IMR-90 (cell line): ENCODE data around the gene NBEA. TPM values are rescaled to one million over a fixed set of nuclear protein-coding genes. Genes with fewer than 3 reads are reported as not detected.

Experiments
- ATAC-seq: fragments of 200-7000 bp; cut with Tn5 transposase; 2 replicates; pipeline ENCODE4 v1.9.1; 2020; ENCODE audit warnings: low read depth, mild to moderate bottlenecking, moderate library complexity
- BruUV-seq: library from RNA; stranded (reverse); fragments of 400-500 nt; replicated peaks from 2 replicates; lab custom pipeline; 2021; lab: Mats Ljungman, UMichigan
- CTCF ChIA-PET: fragments of 300-600 bp; formaldehyde crosslinking; extraction: SDS; loops from one replicate; lab custom pipeline; 2021; ENCODE audit warnings: antibody characterized with exemption; lab: Yijun Ruan, JAX
- POLR2A ChIA-PET: fragments of 300-600 bp; sonication (Branson Sonifier 250); formaldehyde crosslinking; loops from one replicate; lab custom pipeline; 2022; ENCODE audit warnings: antibody characterized with exemption; ENCODE audit not compliant: unreplicated experiment; lab: Charles Lee
- DNase-seq: peaks from one replicate; pipeline ENCODE4 v3.0.0; 2013
- H2AFZ ChIP-seq: replicated peaks from 2 replicates; pipeline ENCODE3; 2013; ENCODE audit warnings: low read length, mild to moderate bottlenecking; ENCODE audit not compliant: poor library complexity
- H2AK5ac ChIP-seq: 2 replicates; pipeline ENCODE4 v1.6.1; 2013; ENCODE audit warnings: low read depth, low read length, inconsistent platforms
- H2AK9ac ChIP-seq: replicated peaks from 2 replicates; pipeline ENCODE3; 2013; ENCODE audit warnings: mild to moderate bottlenecking, low read depth, low read length, moderate library complexity; ENCODE audit not compliant: poor library complexity
- H2BK120ac ChIP-seq: 2 replicates; pipeline ENCODE4 v1.6.1; 2013; ENCODE audit warnings: low read depth, low read length, inconsistent platforms
- H2BK15ac ChIP-seq: 3 replicates; pipeline ENCODE4 v1.6.1; 2013; ENCODE audit warnings: low read depth, low read length, inconsistent platforms
- H2BK20ac ChIP-seq: 2 replicates; pipeline ENCODE4 v1.6.1; 2013; ENCODE audit warnings: low read depth, mild to moderate bottlenecking, inconsistent platforms, low read length, moderate library complexity
- H2BK5ac ChIP-seq: 2 replicates; pipeline ENCODE4 v1.6.1; 2013; ENCODE audit warnings: mild to moderate bottlenecking, low read depth, low read length, inconsistent platforms; ENCODE audit not compliant: poor library complexity, severe bottlenecking
- H3K14ac ChIP-seq: replicated peaks from 2 replicates; pipeline ENCODE4 v1.6.1; 2013; ENCODE audit warnings: low read depth, low read length, inconsistent platforms
- H3K18ac ChIP-seq: 2 replicates; pipeline ENCODE4 v1.6.1; 2013; ENCODE audit warnings: low read depth, low read length, control low read depth
- H3K23ac ChIP-seq: 2 replicates; pipeline ENCODE4 v1.6.1; 2013; ENCODE audit warnings: low read depth, low read length, inconsistent platforms
- H3K27ac ChIP-seq: 2 replicates; pipeline ENCODE4 v1.5.1; 2013; ENCODE audit warnings: mild to moderate bottlenecking, control low read depth, low read length; ENCODE audit not compliant: insufficient read depth
- H3K27me3 ChIP-seq: 2 replicates; pipeline ENCODE4 v1.6.1; 2013; ENCODE audit warnings: low read length; ENCODE audit not compliant: control insufficient read depth, insufficient read depth
- H3K36me3 ChIP-seq: 2 replicates; pipeline ENCODE4 v1.6.1; 2013; ENCODE audit warnings: low read length, mixed read lengths; ENCODE audit not compliant: control insufficient read depth, insufficient read depth
- H3K4ac ChIP-seq: 2 replicates; pipeline ENCODE4 v1.6.1; 2013; ENCODE audit warnings: low read depth, low read length, inconsistent platforms
- H3K4me1 ChIP-seq: 2 replicates; pipeline ENCODE4 v1.6.1; 2013; ENCODE audit warnings: low read length, mixed read lengths; ENCODE audit not compliant: control insufficient read depth, insufficient read depth
- H3K4me2 ChIP-seq: 2 replicates; pipeline ENCODE4 v1.6.1; 2013; ENCODE audit warnings: low read depth, mild to moderate bottlenecking, control low read depth, low read length, moderate library complexity
- H3K4me3 ChIP-seq: 2 replicates; pipeline ENCODE4 v1.5.1; 2013; ENCODE audit warnings: low read depth, mild to moderate bottlenecking, control low read depth, low read length, moderate library complexity; ENCODE audit not compliant: insufficient read depth
- H3K56ac ChIP-seq: 2 replicates; pipeline ENCODE4 v1.6.1; 2013; ENCODE audit warnings: low read length, inconsistent platforms; ENCODE audit not compliant: insufficient read depth; ENCODE audit errors: extremely low read depth
- H3K79me1 ChIP-seq, 2 experiments: 2 replicates each; pipeline ENCODE4 v1.6.1; 2013; ENCODE audit warnings: low read length in 2 of 2, inconsistent platforms in 1 of 2, low read depth in 1 of 2
- H3K9ac ChIP-seq: 2 replicates; pipeline ENCODE4 v1.6.1; 2013; ENCODE audit warnings: low read depth, low read length, control low read depth
- H3K9me1 ChIP-seq: 2 replicates; pipeline ENCODE4 v1.6.1; 2013; ENCODE audit warnings: low read length, inconsistent platforms; ENCODE audit not compliant: insufficient read depth
- H3K9me3 ChIP-seq: 2 replicates; pipeline ENCODE4 v1.6.1; 2013; ENCODE audit warnings: low read length; ENCODE audit not compliant: control insufficient read depth, insufficient read depth
- H4K20me1 ChIP-seq: 2 replicates; pipeline ENCODE4 v1.6.1; 2013; ENCODE audit warnings: low read length, inconsistent platforms; ENCODE audit not compliant: insufficient read depth
- H4K5ac ChIP-seq: 2 replicates; pipeline ENCODE4 v1.6.1; 2013; ENCODE audit warnings: mild to moderate bottlenecking, low read depth, low read length, control low read depth
- H4K8ac ChIP-seq, 2 experiments: 2 replicates each; pipeline ENCODE4 v1.6.1; 2013; ENCODE audit warnings: low read depth in 2 of 2, low read length in 2 of 2, control low read depth in 1 of 2, inconsistent platforms in 1 of 2
- H4K91ac ChIP-seq: 2 replicates; pipeline ENCODE4 v1.6.1; 2013; ENCODE audit warnings: low read depth, low read length, inconsistent platforms; ENCODE audit not compliant: insufficient read depth
- BHLHE40 ChIP-seq: fragments of 150-350 bp; IDR thresholded peaks from 2 replicates; pipeline ENCODE4 v1.6.1; 2016; ENCODE audit warnings: mild to moderate bottlenecking, low read depth, low read length
- CEBPB ChIP-seq: IDR thresholded peaks from 2 replicates; pipeline ENCODE4 v1.6.1; 2012; ENCODE audit warnings: low read depth, low read length, improper control_type of control experiment
- CHD1 ChIP-seq: IDR thresholded peaks from 2 replicates; pipeline ENCODE4 v1.6.1; 2012; ENCODE audit warnings: low read depth, low read length, improper control_type of control experiment
- FOS ChIP-seq: fragments of 150-350 bp; IDR thresholded peaks from 2 replicates; pipeline ENCODE4 v1.6.1; 2016; ENCODE audit warnings: low read depth, low read length
- MAFK ChIP-seq: IDR thresholded peaks from 2 replicates; pipeline ENCODE4 v1.6.1; 2012; ENCODE audit warnings: low read depth, low read length, improper control_type of control experiment
- MAZ ChIP-seq: IDR thresholded peaks from 2 replicates; pipeline ENCODE4 v1.6.1; 2012; ENCODE audit warnings: low read depth, mild to moderate bottlenecking, low read length, improper control_type of control experiment, moderate library complexity, borderline replicate concordance
- MXI1 ChIP-seq: IDR thresholded peaks from 2 replicates; pipeline ENCODE4 v1.6.1; 2012; ENCODE audit warnings: low read depth, mild to moderate bottlenecking, low read length, moderate library complexity, borderline replicate concordance
- NFE2L2 ChIP-seq: fragments of 150-350 bp; IDR thresholded peaks from 2 replicates; pipeline ENCODE4 v1.6.1; 2016; ENCODE audit warnings: low read depth, mild to moderate bottlenecking, low read length
- POLR2A ChIP-seq: IDR thresholded peaks from 2 replicates; pipeline ENCODE4 v1.6.1; 2012; ENCODE audit warnings: mild to moderate bottlenecking, low read depth, low read length
- RAD21 ChIP-seq: IDR thresholded peaks from 2 replicates; pipeline ENCODE4 v1.6.1; 2012; ENCODE audit warnings: low read length, improper control_type of control experiment
- RCOR1 ChIP-seq: IDR thresholded peaks from 2 replicates; pipeline ENCODE4 v1.6.1; 2012; ENCODE audit warnings: mild to moderate bottlenecking, low read length, improper control_type of control experiment; ENCODE audit not compliant: insufficient replicate concordance
- RFX5 ChIP-seq: IDR thresholded peaks from 2 replicates; pipeline ENCODE4 v1.8.0; 2012; ENCODE audit warnings: low read depth, mild to moderate bottlenecking, low read length, moderate library complexity
- SMC3 ChIP-seq: fragments of 150-350 bp; IDR thresholded peaks from 2 replicates; pipeline ENCODE4 v1.6.1; 2016; ENCODE audit warnings: low read depth, mild to moderate bottlenecking, antibody characterized with exemption, low read length, moderate library complexity
- WGBS, 2 experiments: methylation state at CpG; one replicate each; pipeline versions ENCODE4 v1.1.5 to v1.1.7; 2013; ENCODE audit warnings: missing lambda C conversion rate in 2 of 2; ENCODE audit not compliant: insufficient read length in 1 of 2; ENCODE audit errors: extremely low coverage in 2 of 2; 5-methylcytosine and 5-hydroxymethylcytosine counted together
- dilution Hi-C: fragments of 300-500 bp; cut with HindIII; formaldehyde crosslinking; loops from one replicate; pipeline ENCODE4 v1.14.3; 2018; ENCODE audit warnings: low sequenced_read_pairs; ENCODE audit not compliant: unreplicated experiment
- in situ Hi-C: fragments of 300-500 bp; cut with MboI; formaldehyde crosslinking; loops from 3 replicates; pipeline ENCODE4 v1.14.3; 2019; ENCODE audit warnings: low sequenced_read_pairs, inconsistent platforms, mixed read lengths
- intact Hi-C: fragments of 100-400 bp; cut with micrococcal nuclease; formaldehyde crosslinking; loops from 2 replicates; pipeline ENCODE4 v1.10.0; 2022
- polyA plus RNA-seq, 3 experiments: library from polyadenylated mRNA; depleted of rRNA; stranded (reverse); fragments of >200 nt; gene quantifications; 2 replicates each; pipeline ENCODE4 v1.2.3, GENCODE V29; 2012; ENCODE audit warnings: low replicate concordance in 1 of 3
- total RNA-seq: library from RNA; depleted of rRNA; stranded (reverse); fragments of >200 nt; gene quantifications from 2 replicates; pipeline ENCODE4 v1.2.3, GENCODE V29; 2012
- TF ChIP-seq, protein P1 (sequence below): fragments of 150-350 bp; IDR thresholded peaks from 2 replicates; pipeline ENCODE4 v1.6.1; 2017; ENCODE audit warnings: mild to moderate bottlenecking, antibody characterized with exemption, low read length, low read depth
- TF ChIP-seq, protein P2 (sequence below): conservative IDR thresholded peaks from 2 replicates; pipeline ENCODE4 v1.5.1; 2012; ENCODE audit warnings: mild to moderate bottlenecking, low read depth, low read length, improper control_type of control experiment
- TF ChIP-seq, protein P3 (sequence below): fragments of 150-350 bp; IDR thresholded peaks from 2 replicates; pipeline ENCODE4 v1.6.1; 2016; ENCODE audit warnings: low read depth, mild to moderate bottlenecking, low read length, moderate library complexity, borderline replicate concordance

Gene NBEA
- total and polyA plus RNA-seq, 2 of the 4 experiments (the other 2 are of a cell fraction): 0.82 to 2.2 TPM

DNA sequence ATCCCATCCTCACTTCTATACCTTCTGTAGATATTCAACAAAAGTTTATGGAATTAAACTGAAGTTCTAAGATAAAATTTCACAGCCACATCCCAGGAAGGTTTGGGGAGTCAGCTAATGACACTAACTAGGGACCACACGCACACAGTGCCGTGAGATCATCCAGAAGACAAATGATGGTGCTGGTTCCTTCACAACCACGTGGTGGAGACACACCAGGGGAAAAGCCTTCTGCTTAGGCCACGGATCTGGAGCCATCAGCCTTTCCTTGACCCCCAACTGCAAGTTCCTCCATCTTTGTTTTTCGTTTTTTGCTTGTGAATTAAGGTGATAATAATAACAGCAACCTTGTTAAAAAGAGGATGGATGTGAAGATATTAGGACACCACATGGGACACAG, 776.0 kb downstream of the NBEA start:
- no peak overlapping the region for H3K4me3 ChIP-seq
- no peak overlapping the region for H2BK15ac ChIP-seq
- POLR2A ChIA-PET: no interaction called here
- no peak overlapping the region for H3K23ac ChIP-seq
- H4K20me1 ChIP-seq: no peaks in the 10 kb centered on the region
- H3K18ac ChIP-seq: no peak overlapping the region
- H4K91ac ChIP-seq: no peak overlapping the region
- no peak overlapping the region for H3K27ac ChIP-seq
- WGBS, 2 experiments: no CpG with 5 or more reads among the region's 5 CpGs
- no peak overlapping the region for H2BK20ac ChIP-seq
- H2AK5ac ChIP-seq: 0 out of 2 replicates have a peak overlapping the region, but pooled peaks have one; percentile 6
- H3K4me2 ChIP-seq: no peak overlapping the region
- in situ Hi-C loops: no loop called here
- H3K4ac ChIP-seq: 0 out of 2 replicates have a peak overlapping the region, but pooled peaks have one; percentile 15
- no peak overlapping the region for H2AK9ac ChIP-seq
- CTCF ChIA-PET: no interaction called here
- H3K9me1 ChIP-seq: no peaks in the 10 kb centered on the region
- DNase-seq: no peak
- no peaks in the 10 kb centered on the region for H3K9me3 ChIP-seq
- no peaks in the 10 kb centered on the region for H3K36me3 ChIP-seq
- peaks cover 16% of the 10 kb centered on the region for H3K4me1 ChIP-seq
- dilution Hi-C loops: no loop called here
- no peak overlapping the region for H3K14ac ChIP-seq
- H3K56ac ChIP-seq: no peak overlapping the region
- no peaks in the 10 kb centered on the region for H3K27me3 ChIP-seq
- H3K9ac ChIP-seq: no peak overlapping the region
- H4K5ac ChIP-seq: no peak overlapping the region
- no peak overlapping the region for H2AFZ ChIP-seq
- intact Hi-C loops: no loop called here
- no peak for ATAC-seq
- no peak overlapping the region for H4K8ac ChIP-seq
- TF ChIP-seq FOS: no peak
- TF ChIP-seq RFX5: no peak
- TF ChIP-seq MAZ: no peak
- TF ChIP-seq RCOR1: no peak
- TF ChIP-seq NFE2L2: no peak
- TF ChIP-seq, protein P1, sequence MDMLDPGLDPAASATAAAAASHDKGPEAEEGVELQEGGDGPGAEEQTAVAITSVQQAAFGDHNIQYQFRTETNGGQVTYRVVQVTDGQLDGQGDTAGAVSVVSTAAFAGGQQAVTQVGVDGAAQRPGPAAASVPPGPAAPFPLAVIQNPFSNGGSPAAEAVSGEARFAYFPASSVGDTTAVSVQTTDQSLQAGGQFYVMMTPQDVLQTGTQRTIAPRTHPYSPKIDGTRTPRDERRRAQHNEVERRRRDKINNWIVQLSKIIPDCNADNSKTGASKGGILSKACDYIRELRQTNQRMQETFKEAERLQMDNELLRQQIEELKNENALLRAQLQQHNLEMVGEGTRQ: no peak
- no peak for TF ChIP-seq CHD1
- TF ChIP-seq MAFK: no peak
- TF ChIP-seq, protein P2, sequence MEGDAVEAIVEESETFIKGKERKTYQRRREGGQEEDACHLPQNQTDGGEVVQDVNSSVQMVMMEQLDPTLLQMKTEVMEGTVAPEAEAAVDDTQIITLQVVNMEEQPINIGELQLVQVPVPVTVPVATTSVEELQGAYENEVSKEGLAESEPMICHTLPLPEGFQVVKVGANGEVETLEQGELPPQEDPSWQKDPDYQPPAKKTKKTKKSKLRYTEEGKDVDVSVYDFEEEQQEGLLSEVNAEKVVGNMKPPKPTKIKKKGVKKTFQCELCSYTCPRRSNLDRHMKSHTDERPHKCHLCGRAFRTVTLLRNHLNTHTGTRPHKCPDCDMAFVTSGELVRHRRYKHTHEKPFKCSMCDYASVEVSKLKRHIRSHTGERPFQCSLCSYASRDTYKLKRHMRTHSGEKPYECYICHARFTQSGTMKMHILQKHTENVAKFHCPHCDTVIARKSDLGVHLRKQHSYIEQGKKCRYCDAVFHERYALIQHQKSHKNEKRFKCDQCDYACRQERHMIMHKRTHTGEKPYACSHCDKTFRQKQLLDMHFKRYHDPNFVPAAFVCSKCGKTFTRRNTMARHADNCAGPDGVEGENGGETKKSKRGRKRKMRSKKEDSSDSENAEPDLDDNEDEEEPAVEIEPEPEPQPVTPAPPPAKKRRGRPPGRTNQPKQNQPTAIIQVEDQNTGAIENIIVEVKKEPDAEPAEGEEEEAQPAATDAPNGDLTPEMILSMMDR: no peak
- no peak for TF ChIP-seq BHLHE40
- TF ChIP-seq POLR2A: no peak
- no peak for TF ChIP-seq CEBPB
- TF ChIP-seq RAD21: no peak
- TF ChIP-seq, protein P3, sequence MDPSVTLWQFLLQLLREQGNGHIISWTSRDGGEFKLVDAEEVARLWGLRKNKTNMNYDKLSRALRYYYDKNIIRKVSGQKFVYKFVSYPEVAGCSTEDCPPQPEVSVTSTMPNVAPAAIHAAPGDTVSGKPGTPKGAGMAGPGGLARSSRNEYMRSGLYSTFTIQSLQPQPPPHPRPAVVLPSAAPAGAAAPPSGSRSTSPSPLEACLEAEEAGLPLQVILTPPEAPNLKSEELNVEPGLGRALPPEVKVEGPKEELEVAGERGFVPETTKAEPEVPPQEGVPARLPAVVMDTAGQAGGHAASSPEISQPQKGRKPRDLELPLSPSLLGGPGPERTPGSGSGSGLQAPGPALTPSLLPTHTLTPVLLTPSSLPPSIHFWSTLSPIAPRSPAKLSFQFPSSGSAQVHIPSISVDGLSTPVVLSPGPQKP: no peak
- TF ChIP-seq SMC3: no peak
- no peak for TF ChIP-seq MXI1
- BruUV-seq: no TSS peak
- H2BK5ac ChIP-seq: no peak overlapping the region
- no peak overlapping the region for H2BK120ac ChIP-seq
- H3K79me1 ChIP-seq: no peaks in the 10 kb centered on the region
